Astrocyte (in vitro differentiated cells and primary cell): ENCODE measurements around the gene FLT3. TPM values are rescaled to one million over a fixed set of nuclear protein-coding genes. Genes with fewer than 3 reads are reported as not detected.

Experiments used
- DNase-seq: peaks from one replicate; pipeline ENCODE4 v3.0.0-alpha.2; 2010; ENCODE audit warnings: low read depth
- FAIRE-seq: peaks from 2 replicates; lab custom pipeline; 2011; peaks lifted over from hg19 to GRCh38; lab: Jason Lieb, UNC
- H2AFZ ChIP-seq: 2 replicates; pipeline ENCODE4 v1.6.0; 2012; ENCODE audit warnings: low read depth, low read length, inconsistent platforms
- H3K27ac ChIP-seq: 2 replicates; pipeline ENCODE4 v1.5.1; 2011; ENCODE audit warnings: low read depth, low read length, inconsistent platforms
- H3K27me3 ChIP-seq: 2 replicates; pipeline ENCODE4 v1.6.0; 2011; ENCODE audit warnings: low read length, inconsistent platforms; ENCODE audit not compliant: insufficient read depth
- H3K36me3 ChIP-seq: 2 replicates; pipeline ENCODE4 v1.5.1; 2011; ENCODE audit warnings: low read length, inconsistent platforms; ENCODE audit not compliant: insufficient read depth
- H3K4me1 ChIP-seq: 2 replicates; pipeline ENCODE4 v1.5.1; 2011; ENCODE audit warnings: low read length, inconsistent platforms; ENCODE audit not compliant: insufficient read depth
- H3K4me2 ChIP-seq: 2 replicates; pipeline ENCODE4 v1.6.0; 2012; ENCODE audit warnings: low read length, inconsistent platforms
- H3K4me3 ChIP-seq: 2 replicates; pipeline ENCODE4 v1.5.1; 2011; ENCODE audit warnings: low read depth, mild to moderate bottlenecking, low read length, inconsistent platforms; ENCODE audit not compliant: insufficient read depth
- H3K79me2 ChIP-seq: 2 replicates; pipeline ENCODE4 v1.6.0; 2012; ENCODE audit warnings: mild to moderate bottlenecking, low read length, inconsistent platforms; ENCODE audit not compliant: insufficient read depth
- H3K9ac ChIP-seq: 2 replicates; pipeline ENCODE4 v1.6.0; 2012; ENCODE audit warnings: mild to moderate bottlenecking, low read length, inconsistent platforms
- H3K9me3 ChIP-seq: 2 replicates; pipeline ENCODE4 v1.5.1; 2012; ENCODE audit warnings: low read depth, mild to moderate bottlenecking, low read length, inconsistent platforms; ENCODE audit not compliant: insufficient read depth
- H4K20me1 ChIP-seq: 2 replicates; pipeline ENCODE4 v1.6.0; 2012; ENCODE audit warnings: low read length, inconsistent platforms; ENCODE audit not compliant: insufficient read depth
- H3K27ac Mint-ChIP-seq: one replicate; pipeline ENCODE4 v1.8.0; 2021; ENCODE audit warnings: mild to moderate bottlenecking, mixed read lengths; ENCODE audit not compliant: unreplicated experiment
- H3K27me3 Mint-ChIP-seq: one replicate; pipeline ENCODE4 v1.8.0; 2021; ENCODE audit warnings: low read depth, mixed read lengths; ENCODE audit not compliant: unreplicated experiment
- H3K36me3 Mint-ChIP-seq: one replicate; pipeline ENCODE4 v1.8.0; 2021; ENCODE audit warnings: low read depth, mixed read lengths; ENCODE audit not compliant: unreplicated experiment
- H3K4me1 Mint-ChIP-seq: one replicate; pipeline ENCODE4 v1.8.0; 2021; ENCODE audit warnings: low read depth, mixed read lengths; ENCODE audit not compliant: unreplicated experiment
- H3K4me3 Mint-ChIP-seq: one replicate; pipeline ENCODE4 v1.8.0; 2021; ENCODE audit warnings: mild to moderate bottlenecking, moderate library complexity, mixed read lengths; ENCODE audit not compliant: unreplicated experiment
- H3K9me3 Mint-ChIP-seq: one replicate; pipeline ENCODE4 v1.8.0; 2021; ENCODE audit warnings: mild to moderate bottlenecking, mixed read lengths; ENCODE audit not compliant: unreplicated experiment
- EZH2 ChIP-seq: IDR thresholded peaks from 2 replicates; pipeline ENCODE4 v1.6.1; 2012; ENCODE audit warnings: mild to moderate bottlenecking, low read length, inconsistent platforms; ENCODE audit not compliant: insufficient read depth
- total RNA-seq: library from RNA; stranded (reverse); gene quantifications from 2 replicates; pipeline ENCODE4 v1.2.1, GENCODE V29; 2021
- TF ChIP-seq, protein P1 (sequence below): IDR thresholded peaks from 2 replicates; pipeline ENCODE4 v1.5.1; 2011; ENCODE audit warnings: low read depth, mild to moderate bottlenecking, inconsistent platforms, low read length, moderate library complexity; ENCODE audit not compliant: insufficient read depth

The FLT3 gene
- total RNA-seq, 1 donor from 2014 or later: not detected

DNA sequence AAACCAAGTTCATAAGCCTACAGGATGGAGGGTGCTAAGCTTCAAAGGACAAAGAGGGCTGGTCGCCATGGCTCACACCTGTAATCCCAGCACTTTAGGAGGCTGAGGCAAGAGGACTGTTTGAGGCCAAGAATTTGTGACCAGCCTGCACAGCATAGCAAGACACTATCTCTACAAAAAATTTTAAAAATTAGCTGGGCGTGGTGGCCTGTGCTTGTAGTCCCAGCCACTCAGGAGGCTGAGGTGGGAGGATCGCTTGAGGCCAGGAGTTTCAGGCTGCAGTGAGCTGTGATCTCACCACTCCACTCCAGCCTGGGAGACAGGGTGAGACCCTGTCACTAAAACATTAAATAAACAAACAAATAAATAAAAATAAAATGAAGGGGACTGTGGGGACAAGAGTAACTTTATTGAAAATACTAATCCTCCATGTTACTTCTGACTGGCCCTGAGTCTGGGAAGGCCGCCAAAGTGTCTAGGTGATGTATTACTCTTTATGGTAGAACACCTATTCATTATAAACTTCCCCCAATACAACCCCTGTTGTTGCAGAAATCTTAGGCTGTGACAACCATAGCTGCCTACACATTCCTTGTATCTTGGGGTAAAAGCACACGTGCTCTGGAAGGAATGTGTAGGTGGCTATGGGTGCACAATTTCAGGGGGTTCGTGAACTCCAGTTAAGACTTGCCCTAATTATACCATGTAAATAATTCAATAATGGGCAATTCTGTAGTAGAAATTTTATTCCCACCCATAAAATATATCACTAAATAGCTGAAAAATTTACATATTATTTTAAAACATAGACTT is 97.3 kb downstream of the FLT3 start:
- Histone ChIP-seq H3K9ac (no peak overlapping the region), H3K36me3 (no peaks in the 10 kb centered on the region), H3K9me3 (no peaks in the 10 kb centered on the region), H3K4me1 (no peaks in the 10 kb centered on the region), H2AFZ (no peak overlapping the region), H3K27ac (no peak overlapping the region), H4K20me1 (no peaks in the 10 kb centered on the region), H3K4me3 (no peak overlapping the region), H3K79me2 (no peaks in the 10 kb centered on the region), H3K4me2 (no peak overlapping the region), H3K27me3 (no peaks in the 10 kb centered on the region)
- no peaks in the 10 kb centered on the region for H3K27me3 Mint-ChIP-seq
- TF ChIP-seq, protein P1, sequence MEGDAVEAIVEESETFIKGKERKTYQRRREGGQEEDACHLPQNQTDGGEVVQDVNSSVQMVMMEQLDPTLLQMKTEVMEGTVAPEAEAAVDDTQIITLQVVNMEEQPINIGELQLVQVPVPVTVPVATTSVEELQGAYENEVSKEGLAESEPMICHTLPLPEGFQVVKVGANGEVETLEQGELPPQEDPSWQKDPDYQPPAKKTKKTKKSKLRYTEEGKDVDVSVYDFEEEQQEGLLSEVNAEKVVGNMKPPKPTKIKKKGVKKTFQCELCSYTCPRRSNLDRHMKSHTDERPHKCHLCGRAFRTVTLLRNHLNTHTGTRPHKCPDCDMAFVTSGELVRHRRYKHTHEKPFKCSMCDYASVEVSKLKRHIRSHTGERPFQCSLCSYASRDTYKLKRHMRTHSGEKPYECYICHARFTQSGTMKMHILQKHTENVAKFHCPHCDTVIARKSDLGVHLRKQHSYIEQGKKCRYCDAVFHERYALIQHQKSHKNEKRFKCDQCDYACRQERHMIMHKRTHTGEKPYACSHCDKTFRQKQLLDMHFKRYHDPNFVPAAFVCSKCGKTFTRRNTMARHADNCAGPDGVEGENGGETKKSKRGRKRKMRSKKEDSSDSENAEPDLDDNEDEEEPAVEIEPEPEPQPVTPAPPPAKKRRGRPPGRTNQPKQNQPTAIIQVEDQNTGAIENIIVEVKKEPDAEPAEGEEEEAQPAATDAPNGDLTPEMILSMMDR: no peak
- TF ChIP-seq EZH2: no peak
- FAIRE-seq (no peak), DNase-seq (peak; percentile 8)
- H3K36me3 Mint-ChIP-seq: no peaks in the 10 kb centered on the region
- no peak overlapping the region for H3K27ac Mint-ChIP-seq
- H3K4me3 Mint-ChIP-seq: no peak overlapping the region
- no peaks in the 10 kb centered on the region for H3K4me1 Mint-ChIP-seq
- no peaks in the 10 kb centered on the region for H3K9me3 Mint-ChIP-seq

DNA sequence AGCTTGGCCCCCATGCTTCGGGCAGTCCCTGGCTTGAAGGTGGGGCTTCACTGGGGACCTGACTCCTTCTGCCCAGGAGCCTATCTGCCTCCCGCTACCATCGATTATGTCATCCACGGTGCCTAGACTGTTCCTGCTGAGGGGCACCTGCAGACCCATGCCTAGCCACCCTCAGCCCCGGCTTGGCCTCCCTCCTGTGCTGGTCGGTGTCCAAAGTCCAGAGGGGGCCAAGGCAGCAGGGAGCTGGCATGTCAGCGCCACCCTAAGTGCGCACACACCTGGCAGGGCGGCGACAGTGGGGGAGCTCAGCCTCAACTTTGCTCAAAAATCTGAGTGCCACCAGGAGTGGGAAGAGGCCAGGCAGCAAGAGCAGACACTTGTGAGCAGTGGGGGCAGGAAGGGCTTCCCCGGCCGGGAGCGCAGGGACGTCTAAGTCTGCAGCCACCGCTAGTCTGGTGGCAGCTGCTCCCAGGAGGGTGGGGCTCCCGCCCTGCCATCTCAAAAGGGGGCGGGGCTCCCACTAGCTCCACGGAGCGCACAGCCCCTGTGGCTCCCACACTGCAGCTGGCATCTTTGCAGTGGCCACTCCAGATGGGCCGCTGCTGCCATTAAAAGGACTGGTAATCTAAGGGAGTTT is 98.4 kb downstream of the FLT3 start:
- Mint-ChIP-seq H3K9me3 (no peaks in the 10 kb centered on the region), H3K4me1 (no peaks in the 10 kb centered on the region), H3K36me3 (no peaks in the 10 kb centered on the region), H3K27me3 (no peaks in the 10 kb centered on the region), H3K27ac (no peak overlapping the region), H3K4me3 (no peak overlapping the region)
- Histone ChIP-seq H3K27ac (no peak overlapping the region), H3K4me2 (no peak overlapping the region), H3K4me3 (no peak overlapping the region), H3K9ac (no peak overlapping the region), H2AFZ (no peak overlapping the region), H3K36me3 (no peaks in the 10 kb centered on the region), H4K20me1 (no peaks in the 10 kb centered on the region), H3K4me1 (no peaks in the 10 kb centered on the region), H3K27me3 (no peaks in the 10 kb centered on the region), H3K79me2 (no peaks in the 10 kb centered on the region), H3K9me3 (no peaks in the 10 kb centered on the region)
- DNase-seq: no peak
- FAIRE-seq: no peak
- TF ChIP-seq EZH2: no peak
- TF ChIP-seq, protein P1: no peak

DNA sequence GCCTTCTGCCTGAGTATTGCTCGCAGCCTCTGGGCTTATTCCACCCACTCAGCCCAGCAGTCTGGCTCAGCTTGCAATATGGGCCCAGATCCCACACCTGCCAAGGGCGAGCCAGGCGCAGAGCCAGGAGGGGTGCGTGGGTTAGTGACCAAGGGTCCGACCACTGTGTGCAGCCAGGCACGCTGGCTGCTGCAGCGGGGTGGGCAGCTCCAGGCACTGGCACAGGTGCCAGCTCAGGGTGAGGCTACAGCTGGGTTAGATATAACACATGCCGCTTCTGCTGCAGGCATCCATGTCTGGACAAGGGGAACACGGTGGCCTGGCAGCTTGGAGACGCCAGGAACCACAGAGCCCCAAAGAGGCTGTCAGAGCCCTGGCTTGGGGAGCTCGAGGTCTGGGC is 99.3 kb downstream of the FLT3 start:
- H2AFZ ChIP-seq: no peak overlapping the region
- no peak overlapping the region for H3K27ac ChIP-seq
- no peak for TF ChIP-seq EZH2
- TF ChIP-seq, protein P1: no peak
- Mint-ChIP-seq H3K36me3 (no peaks in the 10 kb centered on the region), H3K4me3 (no peak overlapping the region), H3K27me3 (peaks cover 3% of the 10 kb centered on the region), H3K27ac (no peak overlapping the region), H3K9me3 (no peaks in the 10 kb centered on the region), H3K4me1 (no peaks in the 10 kb centered on the region)
- no peak overlapping the region for H3K4me2 ChIP-seq
- no peak overlapping the region for H3K4me3 ChIP-seq
- H3K27me3 ChIP-seq: no peaks in the 10 kb centered on the region
- H3K9ac ChIP-seq: no peak overlapping the region
- FAIRE-seq (no peak), DNase-seq (no peak)
- H3K9me3 ChIP-seq: no peaks in the 10 kb centered on the region
- H3K79me2 ChIP-seq: no peaks in the 10 kb centered on the region
- no peaks in the 10 kb centered on the region for H4K20me1 ChIP-seq
- no peaks in the 10 kb centered on the region for H3K4me1 ChIP-seq
- H3K36me3 ChIP-seq: no peaks in the 10 kb centered on the region
